HG03469 (cell line): ENCODE data around the gene RAB14.
"Not testable (repeated sequence)": the region's sequence is repeated elsewhere in the genome, so short reads cannot be mapped to it uniquely, and the experiment has no call there.

ENCODE experiments used
- ATAC-seq: cut with Tn5 transposase; IDR thresholded peaks from one replicate; pipeline ENCODE4 v1.9.1; 2021; ENCODE audit warnings: mild to moderate bottlenecking, moderate library complexity, moderate number of reproducible peaks; ENCODE audit not compliant: unreplicated experiment

The RAB14 gene

DNA sequence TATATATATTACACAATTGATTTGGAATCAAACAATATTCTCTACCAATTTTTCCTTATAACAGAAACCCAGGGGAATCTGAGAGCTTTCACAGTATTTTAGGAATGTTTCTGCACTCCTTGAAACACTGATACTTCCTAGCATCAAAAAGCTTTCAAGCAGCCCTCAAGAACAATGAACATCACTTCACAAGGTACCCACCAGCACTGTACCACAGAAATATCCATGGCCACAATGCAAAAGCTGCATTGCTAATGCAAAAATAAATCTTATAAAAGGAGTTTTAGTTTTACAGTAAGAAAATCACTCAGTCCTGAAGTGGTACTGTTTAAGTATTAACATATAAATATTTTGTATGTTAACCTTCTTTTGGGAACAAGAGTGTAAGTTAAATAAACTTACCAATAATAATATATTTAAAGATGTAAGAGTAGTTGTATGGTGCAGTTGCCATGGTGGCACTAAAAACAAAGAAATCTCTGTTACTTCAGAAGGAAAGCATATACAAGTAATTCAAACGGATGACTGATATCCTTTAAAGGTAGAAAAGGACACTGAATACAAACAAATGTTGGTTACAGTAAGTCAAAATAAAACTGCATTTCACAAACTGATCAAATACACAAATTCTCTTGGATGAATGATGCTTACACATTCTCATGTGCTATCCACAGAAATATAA lies 8.6 kb downstream of the RAB14 start:
- no peak for ATAC-seq

DNA sequence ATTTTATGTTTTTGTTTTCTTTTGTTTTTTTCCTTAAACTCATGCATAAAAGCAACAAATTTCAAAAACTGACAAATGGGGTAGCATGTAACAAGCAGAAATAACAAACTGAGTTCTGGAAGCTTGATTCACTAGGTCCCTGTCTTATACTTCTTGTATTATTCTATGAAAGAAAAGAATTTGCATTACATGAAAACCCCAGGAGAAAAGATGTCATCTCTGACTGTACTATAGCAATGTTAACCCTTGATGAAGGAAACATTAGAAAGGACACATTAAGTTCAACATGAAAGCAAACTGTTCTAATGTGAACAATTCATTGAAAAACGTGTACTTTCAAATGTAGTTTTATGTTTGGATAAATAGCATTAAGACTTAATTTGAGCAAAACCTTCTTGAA lies 9.2 kb downstream of the RAB14 start:
- ATAC-seq: no peak

DNA sequence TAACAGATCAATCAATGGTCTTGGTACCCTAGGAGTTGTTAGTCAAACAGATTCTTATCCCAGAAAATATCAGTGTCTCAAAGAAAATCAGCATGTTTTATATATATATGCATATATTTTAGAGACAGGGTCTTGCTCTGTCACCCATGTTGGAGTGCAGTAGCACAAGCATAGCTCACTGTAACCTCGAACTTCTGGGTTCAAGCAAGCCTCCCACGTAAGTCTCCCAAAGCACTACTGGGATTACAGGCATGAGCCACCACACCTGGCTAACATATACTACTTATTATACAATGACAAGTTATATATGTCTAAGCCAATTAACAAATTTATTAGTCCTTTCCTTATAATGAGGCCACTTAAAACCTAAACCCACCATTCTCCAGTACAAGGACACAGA lies 10.4 kb downstream of the RAB14 start:
- no peak for ATAC-seq

DNA sequence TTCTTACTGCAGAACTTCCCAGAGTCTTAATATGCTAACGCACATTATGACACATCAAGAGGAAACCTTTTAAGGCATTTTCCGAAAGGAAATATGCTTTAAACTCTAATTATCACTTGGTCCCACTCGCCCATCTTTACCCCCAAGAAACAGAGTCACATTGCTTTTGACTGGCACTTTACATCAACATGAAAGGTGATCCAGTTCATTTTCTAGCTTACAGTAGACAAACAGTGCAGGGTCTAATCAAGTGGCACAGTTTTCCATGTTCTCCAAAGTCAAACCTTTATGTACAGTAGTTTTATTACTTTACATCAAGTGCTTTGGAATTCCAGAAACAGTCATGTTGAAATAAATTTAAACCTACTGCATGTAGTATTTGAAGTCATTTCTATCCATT lies 12.0 kb downstream of the RAB14 start:
- no peak for ATAC-seq

DNA sequence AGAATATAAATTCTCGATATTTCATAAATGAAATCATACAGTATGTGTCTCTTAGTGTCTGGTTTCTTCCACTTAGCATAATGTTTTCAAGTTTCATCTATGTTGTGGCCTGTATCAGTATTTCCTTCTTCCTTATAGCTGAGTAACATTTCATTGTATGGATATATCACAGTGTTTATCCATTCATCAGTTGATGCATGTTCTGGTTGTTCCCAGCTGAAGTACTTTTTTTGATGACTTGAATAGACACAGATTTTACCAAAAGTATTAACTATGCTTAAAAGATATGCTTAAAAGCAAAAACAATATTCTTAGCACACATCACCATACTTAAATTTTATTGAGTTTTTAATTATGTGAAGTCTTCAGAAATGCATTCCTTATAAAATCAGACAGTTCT lies 12.7 kb downstream of the RAB14 start:
- ATAC-seq: no peak

DNA sequence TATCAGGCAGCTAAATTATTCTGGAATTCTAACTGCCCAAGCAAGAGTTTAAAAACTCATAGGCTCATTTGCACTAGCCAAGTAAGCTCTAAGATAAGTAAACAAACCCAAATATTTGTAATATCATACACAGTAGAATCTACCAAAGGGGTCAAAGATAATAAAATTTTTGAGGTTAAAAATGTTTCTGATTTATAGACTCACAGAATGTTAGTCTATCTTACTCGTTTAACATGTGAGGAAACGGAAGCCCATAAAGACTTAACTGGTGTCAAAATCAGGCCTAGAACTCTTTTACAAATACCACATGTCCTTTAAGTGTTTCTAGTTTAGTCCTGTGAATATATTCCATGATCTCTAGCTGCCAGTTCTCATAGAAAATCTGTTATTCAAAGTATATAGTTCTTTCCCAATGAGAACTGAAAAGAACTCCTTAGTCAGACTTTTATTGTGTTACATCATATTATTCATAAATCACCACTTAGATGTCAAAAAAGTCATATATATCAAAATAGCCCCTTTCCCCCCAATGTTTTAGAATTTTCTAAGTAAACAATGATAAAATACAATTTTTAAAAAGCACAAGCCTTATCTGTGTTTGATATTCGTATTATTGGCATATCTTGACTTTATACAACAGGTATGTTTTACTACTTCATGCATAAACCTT lies 13.9 kb downstream of the RAB14 start:
- ATAC-seq: no peak

DNA sequence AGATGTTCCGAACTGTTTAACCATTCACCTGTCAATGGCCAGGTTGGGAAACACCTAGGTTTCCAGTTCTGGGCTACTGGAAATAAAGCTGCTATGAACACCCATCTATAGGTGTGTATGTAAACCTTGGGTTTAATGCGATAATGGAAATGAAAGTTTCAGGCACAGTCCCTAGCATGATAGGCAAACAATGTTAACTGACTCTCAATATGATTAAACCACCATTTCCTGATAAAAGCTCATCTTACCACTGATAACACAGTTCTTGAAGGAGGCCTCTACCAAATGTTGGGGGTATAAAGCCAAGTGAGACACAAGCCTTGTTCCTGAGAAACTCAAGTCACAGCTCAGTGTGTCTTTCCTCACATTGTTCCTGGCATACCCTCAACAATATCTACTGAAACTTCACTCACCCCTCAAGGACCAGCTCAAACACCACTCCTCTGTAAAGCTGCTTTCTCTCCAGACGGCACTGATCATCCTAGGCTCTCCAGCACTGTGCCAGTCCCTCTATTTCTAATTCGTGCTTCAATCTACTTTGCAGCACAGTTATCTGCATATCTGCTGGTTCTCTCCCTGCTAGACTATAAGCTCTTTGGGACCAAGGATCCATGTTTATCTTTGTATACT lies 15.8 kb downstream of the RAB14 start:
- no peak for ATAC-seq

DNA sequence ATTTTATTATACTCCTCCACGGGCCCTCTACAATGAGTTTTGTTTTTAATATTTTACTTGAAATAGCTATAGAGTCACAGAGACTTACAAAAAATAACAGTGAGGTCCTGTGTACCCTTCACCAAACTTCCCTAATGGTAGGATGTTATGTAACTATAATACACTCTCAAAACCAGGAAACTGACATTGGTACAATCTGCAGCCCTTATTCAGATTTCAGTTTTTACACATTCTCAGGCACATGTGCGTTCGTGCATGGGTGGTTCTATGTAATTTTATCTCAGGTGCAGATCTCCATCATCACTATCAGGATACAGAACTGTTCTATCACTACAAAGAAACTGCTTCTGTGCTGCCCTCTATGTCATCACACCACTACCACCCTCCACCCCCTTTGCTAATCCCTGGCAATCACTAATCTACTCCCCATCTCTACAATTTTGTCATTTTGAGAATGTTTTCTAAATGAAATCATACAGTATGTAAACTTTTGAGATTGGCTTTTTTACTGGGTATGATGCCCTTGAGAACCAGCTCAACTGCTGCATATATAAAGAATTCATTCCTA lies 16.4 kb downstream of the RAB14 start:
- no peak for ATAC-seq

DNA sequence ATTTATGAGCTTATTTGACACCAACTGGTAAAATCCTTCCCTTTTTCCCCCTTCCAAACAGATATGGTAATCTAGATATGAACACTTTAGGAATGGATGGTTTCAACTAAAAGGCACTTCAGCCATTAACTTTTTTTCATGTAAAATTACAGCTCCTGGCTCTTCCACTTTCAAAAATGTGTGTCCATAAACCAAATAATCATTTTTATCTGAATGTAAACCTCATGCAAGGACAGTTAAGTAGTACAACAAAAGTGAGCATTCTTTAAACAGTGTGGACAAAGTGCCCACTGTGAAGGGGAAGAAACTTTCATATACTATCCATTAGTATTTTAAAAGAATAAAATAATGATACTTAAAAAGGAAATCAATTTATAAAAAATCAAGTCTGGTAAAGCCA lies 17.2 kb downstream of the RAB14 start:
- ATAC-seq: no peak

DNA sequence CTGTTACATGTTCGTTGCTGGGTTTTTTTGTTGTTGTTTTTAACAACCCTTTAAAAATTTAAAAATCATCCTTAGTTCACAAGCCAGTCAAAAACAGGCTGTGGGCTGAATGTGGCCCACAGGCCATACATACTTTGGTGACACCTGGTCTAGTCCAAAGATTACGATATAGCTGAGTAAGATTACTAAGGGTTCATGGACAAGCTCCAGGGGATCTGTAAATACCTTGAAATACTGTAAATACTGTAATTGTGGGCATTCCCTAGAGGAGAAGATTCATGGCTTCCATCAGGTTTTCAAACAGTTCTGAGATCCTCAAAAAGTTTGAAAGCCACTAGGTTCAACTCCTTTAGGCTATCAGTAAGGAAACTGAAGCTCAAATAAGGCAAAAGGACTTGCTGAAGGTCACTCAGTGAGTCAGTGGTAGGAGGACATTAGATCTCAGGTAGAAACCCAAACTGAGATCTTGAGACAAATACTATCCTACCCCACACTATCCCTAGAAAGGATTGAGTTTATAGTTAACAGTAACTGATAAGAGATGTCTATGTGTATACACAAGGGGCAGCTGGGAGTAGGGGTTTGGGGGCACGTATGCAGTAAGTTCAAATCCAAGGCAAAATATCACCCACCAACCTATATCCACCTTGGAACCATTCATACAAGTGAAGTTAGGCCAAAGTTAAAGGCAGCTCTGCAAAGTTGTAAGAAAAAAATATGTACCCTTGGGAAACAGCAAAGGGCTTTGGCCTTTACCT lies 17.8 kb downstream of the RAB14 start:
- no peak for ATAC-seq

DNA sequence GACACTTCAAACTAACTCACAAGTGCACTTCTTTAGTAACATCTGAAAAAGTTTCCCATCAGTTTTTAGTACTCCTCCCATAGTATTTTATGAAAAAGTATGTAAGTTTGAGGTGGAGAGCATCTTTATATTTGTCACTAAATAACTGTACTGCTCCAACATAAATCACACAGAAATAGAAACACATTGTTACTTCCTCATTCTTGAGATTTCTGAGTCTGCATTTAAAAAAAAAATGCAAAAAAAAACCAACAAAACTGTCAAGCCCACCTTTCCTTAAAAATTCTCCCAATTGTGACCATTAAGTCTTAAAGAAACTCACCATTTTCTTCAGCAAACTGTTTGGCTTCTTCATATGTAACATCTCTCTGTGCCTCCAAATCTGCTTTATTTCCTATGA lies 18.7 kb downstream of the RAB14 start:
- ATAC-seq: no peak

DNA sequence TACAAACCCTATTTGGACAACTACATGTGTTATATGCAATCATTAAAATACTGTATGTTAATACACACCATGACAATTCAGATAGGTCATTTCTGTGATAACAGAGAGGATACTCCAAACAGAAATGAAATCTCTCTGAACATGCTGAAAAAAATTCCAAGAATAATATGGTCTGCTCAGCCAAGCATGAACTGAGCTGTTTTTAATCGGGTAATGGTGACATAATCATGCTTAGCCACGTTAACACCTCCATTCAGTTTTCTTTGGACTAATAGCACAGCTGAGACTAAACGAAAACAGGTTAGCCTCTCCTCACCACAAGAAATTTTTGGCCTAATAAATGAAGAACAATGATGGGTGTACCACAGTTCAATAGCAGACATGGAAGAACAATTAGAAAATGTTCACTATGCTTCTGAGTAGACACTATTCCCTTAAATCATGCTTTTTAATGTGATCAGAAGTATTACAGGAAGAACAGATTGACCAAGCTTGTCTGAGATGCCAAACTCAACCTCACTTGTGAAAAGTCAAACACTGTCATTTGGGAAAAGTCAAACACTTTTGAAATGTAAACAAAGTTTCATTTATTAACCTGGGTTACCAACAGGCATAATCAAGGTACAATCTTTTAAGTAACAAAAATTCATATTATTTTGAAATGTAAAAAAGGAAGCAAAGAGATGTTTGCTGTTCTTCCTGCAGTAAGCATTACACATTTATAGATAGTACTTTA lies 19.4 kb downstream of the RAB14 start:
- no peak for ATAC-seq

DNA sequence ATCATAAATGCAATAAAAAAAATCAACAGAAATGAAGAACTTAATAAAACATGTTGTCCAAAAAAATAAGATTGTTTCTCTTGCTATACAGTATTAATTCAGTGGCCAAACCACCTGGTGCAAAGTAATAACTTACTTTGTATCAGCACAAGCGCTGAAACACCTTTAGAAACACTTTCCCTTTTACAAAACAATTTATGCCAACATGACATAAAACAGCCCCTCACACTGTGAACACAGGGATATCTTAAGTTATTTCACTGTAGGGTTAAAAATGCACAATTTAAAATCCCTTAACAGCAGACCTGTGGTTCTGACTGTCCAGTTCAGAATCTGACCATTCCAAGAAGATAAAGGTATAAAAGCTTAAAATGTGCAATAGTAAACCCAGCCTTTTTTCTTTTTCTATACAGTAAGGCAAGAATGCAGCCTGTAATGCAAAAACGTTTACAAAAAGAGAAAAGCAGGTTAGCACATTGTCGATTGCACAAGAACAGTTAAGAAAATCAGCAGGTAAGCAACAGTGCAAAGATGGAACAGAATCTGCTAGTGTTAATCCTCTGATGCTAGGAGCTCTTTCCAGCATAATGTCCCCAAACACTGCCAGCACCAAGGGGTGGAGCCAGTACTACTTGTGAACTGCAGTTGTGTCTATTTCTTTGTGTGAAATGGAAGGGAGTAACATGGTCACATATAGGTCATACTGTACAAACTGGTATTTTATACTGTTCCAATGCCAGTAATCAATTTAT lies 21.6 kb downstream of the RAB14 start:
- no peak for ATAC-seq

DNA sequence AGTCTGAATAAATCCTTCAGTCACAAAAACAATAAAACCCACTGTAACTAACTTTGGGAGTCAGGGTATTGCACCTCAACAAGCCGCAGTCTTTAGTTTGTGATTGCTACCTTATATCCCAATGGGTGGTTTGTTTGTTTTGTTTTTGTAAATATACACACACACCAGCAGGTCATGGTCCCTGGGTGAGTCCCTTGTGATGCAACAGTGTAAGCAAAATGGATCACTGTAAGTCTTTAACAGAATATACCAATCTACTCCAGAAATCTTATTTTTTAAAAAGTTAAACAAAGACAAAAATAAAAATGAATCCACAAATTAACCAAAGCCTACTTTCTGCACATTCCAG lies 22.3 kb downstream of the RAB14 start:
- ATAC-seq: not testable (repeated sequence)

DNA sequence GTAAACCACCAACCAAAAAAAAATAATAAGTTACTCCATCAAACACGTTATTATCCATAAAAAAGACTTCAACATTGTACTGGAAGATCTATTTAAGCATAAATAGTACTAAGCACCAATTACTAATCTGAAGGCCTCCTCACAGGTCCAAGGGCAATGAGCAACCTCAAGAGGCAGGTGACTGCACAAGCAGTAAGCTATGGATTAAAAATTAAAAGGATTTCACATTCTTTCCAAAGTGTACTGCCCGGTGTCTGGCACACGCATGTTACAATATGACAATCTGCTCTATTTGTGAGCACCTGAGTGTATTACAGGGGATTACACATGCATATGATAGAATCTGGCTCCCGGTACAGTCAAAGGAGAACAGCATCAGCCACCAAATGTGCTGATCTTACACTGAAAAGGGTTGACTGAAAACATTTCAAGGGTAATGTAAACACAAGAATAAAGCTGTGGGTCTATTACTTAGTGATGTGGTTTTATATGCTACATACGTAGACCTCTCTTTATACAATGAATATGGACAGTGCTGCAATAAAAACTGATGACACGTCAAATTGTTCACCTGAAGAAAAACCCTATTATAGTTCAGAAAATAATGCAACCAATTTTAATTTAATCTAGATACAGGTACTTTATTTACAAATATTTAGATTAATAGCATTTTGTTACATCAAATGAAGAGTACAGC lies 22.8 kb downstream of the RAB14 start:
- no peak for ATAC-seq

DNA sequence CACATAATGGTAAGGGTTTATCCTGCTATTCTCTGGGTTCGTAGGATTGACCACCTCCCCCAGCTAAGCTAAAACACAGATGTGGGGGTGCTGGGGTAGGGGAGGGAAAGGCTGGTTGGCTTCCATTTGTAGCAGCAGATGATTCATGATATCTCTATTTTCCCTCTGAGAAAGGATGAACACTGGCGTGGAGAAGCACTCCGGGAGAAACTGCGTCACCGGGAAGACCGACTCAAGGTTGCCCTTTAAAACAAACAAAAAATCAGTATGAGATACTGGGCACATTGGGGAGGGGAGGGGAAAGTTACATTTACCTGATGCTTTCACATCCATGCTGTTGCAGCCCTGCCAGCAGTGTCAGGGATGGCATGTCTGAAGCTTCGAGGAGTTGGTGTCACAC lies 28.2 kb downstream of the RAB14 start:
- no peak for ATAC-seq

DNA sequence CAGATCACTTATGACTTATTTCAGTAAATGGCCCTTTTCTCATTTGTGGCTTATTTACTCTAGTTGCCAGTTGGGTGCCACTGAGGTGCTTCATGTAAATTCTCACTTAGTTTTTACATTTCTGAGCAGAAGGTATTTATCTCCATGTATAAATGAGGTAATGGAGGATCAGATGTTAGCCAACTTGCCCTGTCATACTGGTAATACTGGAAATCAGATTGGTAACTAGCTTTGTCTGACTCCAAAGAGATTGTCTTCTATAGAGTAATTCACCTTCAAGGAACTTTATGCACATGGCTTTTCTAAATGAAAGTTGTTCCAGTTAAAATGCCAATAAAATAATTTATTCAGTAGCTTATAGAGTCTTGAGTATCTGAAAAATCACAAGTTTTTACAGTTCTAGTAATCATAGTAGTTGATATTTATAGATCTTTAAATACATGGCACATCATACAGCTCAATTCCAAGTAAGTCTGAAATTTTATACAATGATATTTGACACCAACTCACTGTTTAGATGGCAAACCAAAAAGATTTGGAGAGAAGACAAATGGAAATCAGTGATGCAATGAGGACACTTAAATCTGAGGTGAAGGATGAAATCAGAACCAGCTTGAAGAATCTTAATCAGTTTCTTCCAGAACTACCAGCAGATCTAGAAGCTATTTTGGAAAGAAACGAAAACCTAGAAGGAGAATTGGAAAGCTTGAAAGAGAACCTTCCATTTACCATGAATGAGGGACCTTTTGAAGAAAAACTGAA lies 28.8 kb downstream of the RAB14 start:
- ATAC-seq: no peak

DNA sequence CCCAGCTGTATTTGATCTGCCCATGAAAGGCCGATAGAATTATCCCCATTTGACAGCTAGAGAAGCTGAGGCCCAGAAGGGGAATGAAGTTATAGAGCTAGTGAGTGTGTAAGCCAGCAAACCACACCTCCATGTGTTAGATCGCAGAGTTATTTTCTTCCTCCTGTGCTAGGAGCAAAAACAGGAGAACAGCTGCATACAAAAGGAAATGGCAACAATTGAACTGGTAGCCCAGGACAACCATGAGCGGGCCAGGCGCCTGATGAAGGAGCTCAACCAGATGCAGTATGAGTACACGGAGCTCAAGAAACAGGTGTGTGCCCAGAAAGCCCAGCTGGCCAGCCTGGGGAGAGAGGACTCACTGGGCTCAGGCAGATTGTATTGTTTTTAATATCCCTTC lies 30.4 kb downstream of the RAB14 start:
- ATAC-seq: no peak
